CD8-positive, alpha-beta memory T cell (primary cell): ENCODE measurements around the gene CELF6. TPM values are rescaled to one million over a fixed set of nuclear protein-coding genes. Genes with fewer than 3 reads are reported as not detected.

Experiments used
- CTCF ChIA-PET: fragments of 350-600 bp; sonication (Branson Sonifier 250); formaldehyde crosslinking; loops from one replicate; lab custom pipeline; 2021; ENCODE audit warnings: antibody characterized with exemption; lab: Charles Lee
- POLR2A ChIA-PET: fragments of 350-600 bp; sonication (Branson Sonifier 250); formaldehyde crosslinking; loops from one replicate; lab custom pipeline; 2021; ENCODE audit warnings: antibody characterized with exemption; lab: Charles Lee
- DNase-seq, 5 donors: peaks; one replicate each; pipeline versions ENCODE4 v3.0.0 to v3.0.0-alpha.2; 2020 to 2022; ENCODE audit warnings: mixed read lengths in 1 of 5
- H3K27ac ChIP-seq: one replicate; pipeline ENCODE4 v1.7.0; 2013; ENCODE audit warnings: low read depth, mild to moderate bottlenecking, low read length, moderate library complexity
- H3K27me3 ChIP-seq: 2 replicates; pipeline ENCODE4 v1.7.0; 2013; ENCODE audit warnings: low read length, mild to moderate bottlenecking; ENCODE audit not compliant: insufficient read depth, poor library complexity, severe bottlenecking
- H3K36me3 ChIP-seq: 2 replicates; pipeline ENCODE4 v1.7.0; 2013; ENCODE audit warnings: mild to moderate bottlenecking, low read length, moderate library complexity; ENCODE audit not compliant: insufficient read depth
- H3K4me1 ChIP-seq: 2 replicates; pipeline ENCODE4 v1.7.0; 2013; ENCODE audit warnings: mild to moderate bottlenecking, low read length, moderate library complexity; ENCODE audit not compliant: insufficient read depth
- H3K4me3 ChIP-seq: 2 replicates; pipeline ENCODE4 v1.7.0; 2013; ENCODE audit warnings: mild to moderate bottlenecking, low read length
- H3K9me3 ChIP-seq: 2 replicates; pipeline ENCODE4 v1.7.0; 2013; ENCODE audit warnings: mild to moderate bottlenecking, low read length
- H3K27ac Mint-ChIP-seq, 8 donors: one replicate each; pipeline ENCODE4 v1.8.0; 2020 to 2021; ENCODE audit warnings: mixed read lengths in 8 of 8, mild to moderate bottlenecking in 6 of 8, inconsistent platforms in 3 of 8, moderate library complexity in 3 of 8
- H3K27me3 Mint-ChIP-seq, 2 donors: one replicate each; pipeline ENCODE4 v1.8.0; 2020 to 2021; ENCODE audit warnings: mixed read lengths in 2 of 2, mild to moderate bottlenecking in 1 of 2, moderate library complexity in 1 of 2
- H3K36me3 Mint-ChIP-seq, 3 donors: one replicate each; pipeline ENCODE4 v1.8.0; 2020 to 2021; ENCODE audit warnings: mixed read lengths in 3 of 3, inconsistent platforms in 1 of 3, mild to moderate bottlenecking in 1 of 3
- H3K4me1 Mint-ChIP-seq, 3 donors: one replicate each; pipeline ENCODE4 v1.8.0; 2020 to 2021; ENCODE audit warnings: mixed read lengths in 3 of 3, inconsistent platforms in 1 of 3, mild to moderate bottlenecking in 1 of 3
- H3K4me3 Mint-ChIP-seq, 7 donors: one replicate each; pipeline ENCODE4 v1.8.0; 2020 to 2021; ENCODE audit warnings: mixed read lengths in 7 of 7, mild to moderate bottlenecking in 6 of 7, moderate library complexity in 4 of 7, inconsistent platforms in 2 of 7
- H3K9me3 Mint-ChIP-seq, 5 donors: one replicate each; pipeline ENCODE4 v1.8.0; 2020 to 2022; ENCODE audit warnings: mixed read lengths in 5 of 5, mild to moderate bottlenecking in 3 of 5, moderate library complexity in 2 of 5, inconsistent platforms in 1 of 5
- polyA plus RNA-seq: library from polyadenylated mRNA; unstranded; fragments of 300-500 nt; fragmentation: Illumina TruSeq; gene quantifications from one replicate; pipeline ENCODE4 v1.2.3, GENCODE V29; 2021
- total RNA-seq, 2 experiments: library from RNA; stranded (reverse); gene quantifications; one replicate each; pipeline ENCODE4 v1.2.3, GENCODE V29; 2021

CELF6 gene
- total and polyA plus RNA-seq, 3 experiments from 2014 or later: 0.53 to 0.68 TPM; not detected in 1

DNA sequence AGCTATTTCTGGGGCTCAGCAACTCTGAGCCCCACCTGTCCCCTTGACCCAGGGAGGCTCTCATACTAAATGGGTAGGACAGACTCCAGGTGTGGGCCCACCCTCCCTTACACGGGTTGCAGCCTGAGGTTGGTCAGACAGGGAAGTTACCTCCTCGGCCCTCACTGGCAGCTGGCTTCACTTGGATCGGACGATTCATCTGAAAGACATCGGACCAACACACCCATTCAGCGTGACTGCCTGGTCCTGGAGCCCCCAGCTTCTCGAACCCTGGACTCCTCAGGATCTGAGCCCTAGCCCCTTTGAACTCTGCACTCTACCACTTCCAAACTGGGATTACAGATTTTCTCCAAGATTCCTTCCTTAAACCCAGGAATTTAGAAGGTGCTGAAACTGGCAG is 15.4 kb downstream of the CELF6 start:
- Mint-ChIP-seq H3K36me3 (peaks cover 0 to 3% (median 0%) of the 10 kb centered on the region in 3 donors), H3K27me3 (no peaks in the 10 kb centered on the region), H3K9me3 (no peaks in the 10 kb centered on the region), H3K27ac (peak overlapping the region in 4 of 8 donors; percentile 32 to 86 (median 62)), H3K4me3 (no peak overlapping the region), H3K4me1 (peaks cover 9 to 11% (median 10%) of the 10 kb centered on the region in 3 donors)
- CTCF ChIA-PET: no interaction called here
- no peak overlapping the region for H3K4me3 ChIP-seq
- no peaks in the 10 kb centered on the region for H3K27me3 ChIP-seq
- H3K27ac ChIP-seq: no peak overlapping the region
- peaks cover 4% of the 10 kb centered on the region for H3K4me1 ChIP-seq
- POLR2A ChIA-PET: no interaction called here
- no peaks in the 10 kb centered on the region for H3K9me3 ChIP-seq
- no peaks in the 10 kb centered on the region for H3K36me3 ChIP-seq
- DNase-seq: no peak

DNA sequence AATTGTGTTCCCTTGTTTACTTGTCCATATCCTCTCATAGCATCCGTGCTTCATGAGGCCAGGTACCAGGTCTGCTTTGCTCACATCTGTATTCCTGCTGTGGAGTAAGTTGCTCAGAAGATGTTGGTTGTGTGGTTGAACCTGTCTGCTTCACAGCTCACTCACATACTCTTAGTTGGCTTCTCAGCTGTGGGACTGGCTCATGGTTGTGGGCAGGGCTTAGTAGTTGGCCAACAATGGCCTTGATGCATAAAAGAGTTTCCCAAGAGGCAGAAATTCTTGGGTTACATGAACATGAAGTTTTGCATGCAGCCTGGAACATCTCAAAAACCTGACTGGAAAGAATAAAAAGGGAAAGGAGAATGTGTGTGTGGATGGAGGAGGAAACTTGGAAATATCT is 17.0 kb downstream of the CELF6 start:
- CTCF ChIA-PET: interaction anchor here (1.2 kb wide), 1 partner anchor 10 kb away, joined by 4 read pairs; no protein-coding TSS in a partner anchor
- Histone ChIP-seq H3K27ac (no peak overlapping the region), H3K27me3 (no peaks in the 10 kb centered on the region), H3K4me3 (no peak overlapping the region), H3K9me3 (no peaks in the 10 kb centered on the region), H3K4me1 (peaks cover 4% of the 10 kb centered on the region), H3K36me3 (no peaks in the 10 kb centered on the region)
- POLR2A ChIA-PET: no interaction called here
- Mint-ChIP-seq H3K4me3 (no peak overlapping the region), H3K9me3 (no peaks in the 10 kb centered on the region), H3K36me3 (peaks cover 0 to 4% (median 0%) of the 10 kb centered on the region in 3 donors), H3K27me3 (no peaks in the 10 kb centered on the region), H3K27ac (peak overlapping the region in 3 of 8 donors; percentile 50 to 72 (median 54)), H3K4me1 (peaks cover 9 to 11% (median 10%) of the 10 kb centered on the region in 3 donors)
- DNase-seq: no peak

DNA sequence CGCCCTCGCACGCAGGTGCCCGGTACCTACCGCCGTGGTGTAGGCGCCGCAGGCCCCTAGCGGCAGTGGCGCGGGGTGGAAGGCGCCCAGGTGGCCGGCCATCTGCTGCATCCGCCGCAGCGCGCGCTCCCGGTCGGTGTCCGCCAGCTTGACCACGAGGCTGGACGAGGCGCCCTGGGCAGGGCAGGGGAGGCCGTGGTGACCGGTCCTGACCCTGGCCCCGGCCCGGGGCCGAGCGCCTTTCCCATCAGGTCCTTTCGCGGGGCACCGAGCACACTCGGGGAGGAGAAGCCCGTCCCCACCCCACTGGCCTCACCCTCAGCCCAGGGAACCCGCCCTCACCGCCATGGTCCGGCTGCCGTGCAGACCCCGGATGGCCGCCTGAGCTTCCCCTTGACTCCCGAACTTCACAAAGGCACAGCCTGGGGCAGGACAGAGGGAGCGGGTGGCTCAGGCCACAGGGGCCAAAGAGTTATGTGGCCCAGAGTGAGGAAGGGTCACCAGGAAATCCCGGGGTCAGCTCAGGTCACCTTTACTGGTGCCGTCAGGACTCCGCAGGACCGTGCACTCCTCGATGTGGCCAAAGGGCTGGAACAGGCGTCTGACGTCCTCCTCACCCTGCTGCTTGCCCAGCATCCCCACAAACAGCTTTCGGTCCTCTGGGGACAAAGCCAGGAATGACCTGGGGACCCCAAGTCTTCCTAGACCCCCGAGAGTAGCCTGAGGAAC is 30.2 kb downstream of the CELF6 start:
- Mint-ChIP-seq H3K9me3 (no peaks in the 10 kb centered on the region), H3K4me1 (no peaks in the 10 kb centered on the region), H3K27me3 (no peaks in the 10 kb centered on the region), H3K27ac (no peak overlapping the region), H3K36me3 (peaks cover 0 to 3% (median 0%) of the 10 kb centered on the region in 3 donors), H3K4me3 (no peak overlapping the region)
- Histone ChIP-seq H3K27me3 (no peaks in the 10 kb centered on the region), H3K27ac (no peak overlapping the region), H3K4me3 (no peak overlapping the region), H3K36me3 (no peaks in the 10 kb centered on the region), H3K4me1 (no peaks in the 10 kb centered on the region), H3K9me3 (no peaks in the 10 kb centered on the region)
- no peak for DNase-seq
- ChIA-PET CTCF (no interaction called here), POLR2A (no interaction called here)

DNA sequence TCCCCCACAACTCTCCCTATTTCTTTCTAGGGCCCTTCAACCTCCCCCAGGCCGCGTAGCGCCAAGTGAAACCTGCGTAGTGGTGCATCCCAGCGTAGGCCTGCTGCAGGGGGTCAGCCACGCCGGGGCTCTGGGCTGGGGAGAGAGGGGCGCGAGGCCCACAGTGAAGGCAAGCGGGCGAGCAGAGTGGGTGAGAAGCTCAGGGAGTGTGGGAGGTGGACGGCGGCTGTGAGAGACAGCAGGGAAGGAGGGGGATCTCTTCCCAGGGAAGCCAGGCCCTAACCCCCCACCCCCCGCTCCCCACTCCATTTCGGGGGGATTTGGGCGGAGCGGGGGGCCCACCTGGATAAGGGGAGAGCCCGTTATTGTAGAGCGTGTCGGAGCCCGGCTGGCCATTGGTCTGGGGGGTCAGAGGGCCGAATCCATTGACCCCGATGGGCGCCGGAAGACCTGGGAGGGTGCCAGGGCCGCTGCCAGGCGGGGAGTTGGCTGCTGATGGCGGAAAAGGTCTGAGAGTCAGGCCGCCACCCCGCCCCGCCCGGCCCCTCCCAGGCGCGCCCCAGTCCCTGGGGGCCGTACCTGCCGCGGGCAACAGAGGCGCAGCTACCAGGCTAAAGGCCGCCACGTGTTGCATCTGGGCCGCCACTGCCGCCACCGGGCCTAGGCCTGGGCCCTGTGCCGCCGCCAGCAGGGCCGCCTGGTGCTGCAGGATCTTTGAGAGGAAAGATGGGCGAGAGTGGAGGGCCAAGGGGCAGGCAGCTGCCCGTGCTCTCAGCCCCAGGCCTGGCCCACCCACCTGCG is 31.0 kb downstream of the CELF6 start:
- Histone ChIP-seq H3K27me3 (no peaks in the 10 kb centered on the region), H3K4me3 (no peak overlapping the region), H3K4me1 (no peaks in the 10 kb centered on the region), H3K36me3 (no peaks in the 10 kb centered on the region), H3K27ac (no peak overlapping the region), H3K9me3 (no peaks in the 10 kb centered on the region)
- Mint-ChIP-seq H3K27ac (peak overlapping the region in 1 of 8 donors; percentile 74), H3K4me1 (no peaks in the 10 kb centered on the region), H3K9me3 (no peaks in the 10 kb centered on the region), H3K4me3 (no peak overlapping the region), H3K27me3 (no peaks in the 10 kb centered on the region), H3K36me3 (peaks cover 0 to 3% (median 0%) of the 10 kb centered on the region in 3 donors)
- no peak for DNase-seq
- CTCF ChIA-PET: interaction anchor here (1.5 to 2.2 kb wide), 2 partner anchors 16 to 89 kb away, joined by 5 to 9 read pairs; no protein-coding TSS in a partner anchor
- POLR2A ChIA-PET: no interaction called here

DNA sequence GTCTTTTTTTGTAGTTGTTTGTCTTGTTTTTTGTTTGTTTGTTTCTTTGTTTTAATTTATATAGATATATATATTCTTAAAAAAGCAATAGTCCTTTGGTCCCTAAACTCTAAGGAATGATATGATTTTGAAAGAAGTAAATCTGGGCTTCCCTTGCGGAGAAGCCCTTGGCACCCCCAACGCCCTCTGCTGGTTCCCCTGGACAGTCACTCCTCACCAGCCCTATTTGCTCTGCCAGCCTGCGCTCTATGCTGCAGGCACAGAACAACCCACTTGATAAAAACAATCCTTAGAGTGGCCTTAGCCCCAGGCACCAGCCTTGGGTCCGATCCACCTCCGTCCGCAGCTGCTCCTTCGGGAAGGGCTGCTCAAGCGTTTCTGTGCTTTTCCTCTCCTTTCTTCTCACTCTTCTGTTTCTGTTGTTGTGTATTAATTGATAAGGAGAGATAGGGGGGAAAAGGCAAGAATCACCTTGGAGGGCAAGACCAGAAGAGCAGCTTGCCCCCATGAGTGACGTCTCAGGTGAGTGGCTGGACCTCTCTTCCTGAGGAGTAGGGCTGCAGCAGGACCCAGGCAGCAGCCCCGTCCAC is 33.9 kb downstream of the CELF6 start:
- ChIA-PET POLR2A (no interaction called here), CTCF (interaction anchor here (0.9 to 3.8 kb wide), 6 partner anchors 9 to 86 kb away, joined by 3 to 28 read pairs (median 4); no protein-coding TSS in a partner anchor)
- DNase-seq: peak; percentile 15 to 57 (median 29)
- Histone ChIP-seq H3K36me3 (no peaks in the 10 kb centered on the region), H3K27ac (no peak overlapping the region), H3K4me1 (no peaks in the 10 kb centered on the region), H3K27me3 (no peaks in the 10 kb centered on the region), H3K4me3 (no peak overlapping the region), H3K9me3 (no peaks in the 10 kb centered on the region)
- Mint-ChIP-seq H3K9me3 (no peaks in the 10 kb centered on the region), H3K4me3 (no peak overlapping the region), H3K27me3 (no peaks in the 10 kb centered on the region), H3K36me3 (peaks cover 0 to 6% (median 0%) of the 10 kb centered on the region in 3 donors), H3K27ac (peak overlapping the region in 1 of 8 donors; percentile 41), H3K4me1 (no peaks in the 10 kb centered on the region)

DNA sequence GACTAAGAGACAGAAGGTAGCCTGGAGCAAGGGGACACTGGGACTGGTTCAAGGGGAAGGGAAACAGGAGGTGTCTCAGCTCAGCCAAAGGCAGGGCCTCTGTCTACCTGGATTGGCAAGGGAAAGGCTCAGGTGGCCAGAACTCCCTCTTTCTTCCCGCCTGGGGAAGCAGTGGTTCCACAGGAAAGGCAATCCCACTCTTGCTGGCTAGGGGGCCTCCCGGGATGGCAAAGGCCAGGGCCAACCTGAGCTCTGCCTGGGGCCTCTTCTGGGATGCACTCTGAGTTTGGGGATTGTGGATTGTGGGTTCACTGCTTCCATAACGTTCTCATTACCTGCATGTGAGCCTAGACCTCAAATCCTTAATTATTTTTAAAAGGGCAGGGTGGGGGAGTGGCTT is 34.6 kb downstream of the CELF6 start:
- ChIA-PET CTCF (interaction anchor here (1.1 to 3.8 kb wide), 4 partner anchors 12 to 85 kb away, joined by 3 to 28 read pairs (median 10); no protein-coding TSS in a partner anchor), POLR2A (no interaction called here)
- H3K36me3 Mint-ChIP-seq: peaks cover 0 to 6% (median 0%) of the 10 kb centered on the region in 3 donors
- no peaks in the 10 kb centered on the region for H3K4me1 Mint-ChIP-seq
- H3K27me3 ChIP-seq: no peaks in the 10 kb centered on the region
- DNase-seq: no peak
- H3K36me3 ChIP-seq: no peaks in the 10 kb centered on the region
- H3K27me3 Mint-ChIP-seq: no peaks in the 10 kb centered on the region
- no peaks in the 10 kb centered on the region for H3K9me3 Mint-ChIP-seq
- H3K27ac ChIP-seq: no peak overlapping the region
- no peak overlapping the region for H3K4me3 ChIP-seq
- no peak overlapping the region for H3K4me3 Mint-ChIP-seq
- no peaks in the 10 kb centered on the region for H3K9me3 ChIP-seq
- peak overlapping the region in 1 of 8 donors; percentile 38 for H3K27ac Mint-ChIP-seq
- H3K4me1 ChIP-seq: no peaks in the 10 kb centered on the region

DNA sequence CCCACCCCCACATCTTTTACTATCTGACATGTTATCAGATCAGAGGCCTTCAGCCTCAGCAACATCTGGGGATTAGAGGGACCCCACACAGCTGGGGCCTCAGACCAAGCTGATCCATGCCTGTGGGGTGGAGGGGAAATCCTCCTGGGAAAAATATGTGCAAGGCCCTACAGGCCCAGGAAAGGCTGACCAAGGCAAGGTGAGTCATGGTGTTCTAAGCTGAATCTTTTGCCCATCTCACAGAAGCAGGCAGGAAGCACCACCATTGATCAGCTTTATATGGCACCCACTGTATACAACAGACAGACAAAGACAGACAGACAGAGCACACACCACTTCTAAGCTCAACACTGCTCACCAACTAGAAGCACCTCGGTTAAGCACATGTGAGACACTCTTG is 35.2 kb downstream of the CELF6 start:
- ChIA-PET CTCF (interaction anchor here (1.5 to 3.8 kb wide), 3 partner anchors 33 to 84 kb away, joined by 4 to 28 read pairs (median 16); no protein-coding TSS in a partner anchor), POLR2A (no interaction called here)
- H3K27me3 ChIP-seq: no peaks in the 10 kb centered on the region
- Mint-ChIP-seq H3K4me3 (no peak overlapping the region), H3K27me3 (no peaks in the 10 kb centered on the region), H3K9me3 (no peaks in the 10 kb centered on the region), H3K4me1 (no peaks in the 10 kb centered on the region), H3K36me3 (peaks cover 0 to 6% (median 0%) of the 10 kb centered on the region in 3 donors), H3K27ac (peak overlapping the region in 1 of 8 donors; percentile 38)
- no peaks in the 10 kb centered on the region for H3K9me3 ChIP-seq
- no peaks in the 10 kb centered on the region for H3K4me1 ChIP-seq
- no peaks in the 10 kb centered on the region for H3K36me3 ChIP-seq
- H3K27ac ChIP-seq: no peak overlapping the region
- DNase-seq: no peak
- H3K4me3 ChIP-seq: no peak overlapping the region
